ENCODE results near the gene AFF2.

The AFF2 gene

GRCh38 chrX:148771440-148771839, 271.0 kb downstream of the AFF2 start:
- ChIA-PET CTCF (no interaction called here), POLR2A (no interaction called here)
- TF ChIP-seq CTCF (IDR thresholded peaks at IDR 0.05; ENCODE audit: control extremely low read depth, extremely low read depth, low read depth, missing control alignments): no peak
- no peak for DNase-seq (ENCODE audit: extremely low spot score)

GRCh38 chrX:148774276-148774675, 273.9 kb downstream of the AFF2 start:
- no peak for TF ChIP-seq CTCF (IDR thresholded peaks at IDR 0.05; ENCODE audit: control extremely low read depth, extremely low read depth, low read depth, missing control alignments)
- DNase-seq (ENCODE audit: extremely low spot score): no peak
- ChIA-PET CTCF (no interaction called here), POLR2A (no interaction called here)

- no peak for TF ChIP-seq CTCF (IDR thresholded peaks at IDR 0.05; ENCODE audit: control extremely low read depth, extremely low read depth, low read depth, missing control alignments)
- no peak for DNase-seq (ENCODE audit: extremely low spot score)
- CTCF ChIA-PET: no interaction called here
- POLR2A ChIA-PET: no interaction called here
Observed at GRCh38 chrX:148784137-148784536, 283.7 kb downstream of the AFF2 start.

GRCh38 chrX:148784856-148785255, 284.4 kb downstream of the AFF2 start:
- no peak for TF ChIP-seq CTCF (IDR thresholded peaks at IDR 0.05; ENCODE audit: control extremely low read depth, extremely low read depth, low read depth, missing control alignments)
- ChIA-PET CTCF (no interaction called here), POLR2A (no interaction called here)
- no peak for DNase-seq (ENCODE audit: extremely low spot score)

- ChIA-PET POLR2A (no interaction called here), CTCF (no interaction called here)
- no peak for TF ChIP-seq CTCF (IDR thresholded peaks at IDR 0.05; ENCODE audit: control extremely low read depth, extremely low read depth, low read depth, missing control alignments)
- DNase-seq (ENCODE audit: extremely low spot score): no peak
Observed at GRCh38 chrX:148785256-148785655, 284.8 kb downstream of the AFF2 start.

- DNase-seq (ENCODE audit: extremely low spot score): no peak
- ChIA-PET POLR2A (no interaction called here), CTCF (no interaction called here)
- no peak for TF ChIP-seq CTCF (IDR thresholded peaks at IDR 0.05; ENCODE audit: control extremely low read depth, extremely low read depth, low read depth, missing control alignments)
Observed at GRCh38 chrX:148788449-148788848, 288.0 kb downstream of the AFF2 start.

GRCh38 chrX:148794350-148794749, 293.9 kb downstream of the AFF2 start:
- POLR2A ChIA-PET: no interaction called here

More at GRCh38 chrX:148794350-148794749, 293.9 kb downstream of the AFF2 start:
- no peak for TF ChIP-seq CTCF (IDR thresholded peaks at IDR 0.05; ENCODE audit: control extremely low read depth, extremely low read depth, low read depth, missing control alignments)
- peak; percentile 1 for DNase-seq (ENCODE audit: extremely low spot score)
- CTCF ChIA-PET: no interaction called here

All from GM10248 (cell line).